Activated naive CD8-positive, alpha-beta T cell treated with anti-CD3 and anti-CD28 coated beads, Interleukin-2, amount 10 ng/mL, durations not matched to agents 7 days and 5 days (primary cell): Measurements from ENCODE around the gene KLHL13. TPM values are rescaled to one million over a fixed set of nuclear protein-coding genes. Genes with fewer than 3 reads are reported as not detected.
"Not testable (repeated sequence)": the region's sequence is repeated elsewhere in the genome, so short reads cannot be mapped to it uniquely, and the experiment has no call there.

Experiments used
- ATAC-seq: fragments of 150-1000 bp; cut with Tn5 transposase; one replicate; pipeline ENCODE4 v1.10.0; 2021; ENCODE audit warnings: low read depth, moderate library complexity
- POLR2A ChIA-PET: fragments of 350-600 bp; sonication (Branson Sonifier 250); formaldehyde crosslinking; loops from one replicate; lab custom pipeline; 2021; ENCODE audit warnings: antibody characterized with exemption; lab: Charles Lee
- DNase-seq: peaks from one replicate; pipeline ENCODE4 v3.0.0; 2021
- H3K27ac Mint-ChIP-seq: one replicate; pipeline ENCODE4 v1.8.0; 2022; ENCODE audit warnings: mild to moderate bottlenecking, mixed read lengths
- H3K27me3 Mint-ChIP-seq: one replicate; pipeline ENCODE4 v1.8.0; 2022; ENCODE audit warnings: mild to moderate bottlenecking, moderate library complexity, mixed read lengths
- H3K36me3 Mint-ChIP-seq: one replicate; pipeline ENCODE4 v1.8.0; 2021; ENCODE audit warnings: mild to moderate bottlenecking, mixed read lengths
- H3K4me1 Mint-ChIP-seq: one replicate; pipeline ENCODE4 v1.8.0; 2021; ENCODE audit warnings: mixed read lengths
- H3K4me3 Mint-ChIP-seq: one replicate; pipeline ENCODE4 v1.8.0; 2022; ENCODE audit warnings: mild to moderate bottlenecking, moderate library complexity, mixed read lengths
- H3K9me3 Mint-ChIP-seq: one replicate; pipeline ENCODE4 v1.8.0; 2021; ENCODE audit warnings: mixed read lengths
- total RNA-seq, 2 experiments: library from RNA; stranded (reverse); gene quantifications; one replicate each; pipeline ENCODE4 v1.2.3, GENCODE V29; 2021

KLHL13 gene
- total RNA-seq, 2 experiments from 2014 or later = 0.47 to 0.48 TPM

DNA sequence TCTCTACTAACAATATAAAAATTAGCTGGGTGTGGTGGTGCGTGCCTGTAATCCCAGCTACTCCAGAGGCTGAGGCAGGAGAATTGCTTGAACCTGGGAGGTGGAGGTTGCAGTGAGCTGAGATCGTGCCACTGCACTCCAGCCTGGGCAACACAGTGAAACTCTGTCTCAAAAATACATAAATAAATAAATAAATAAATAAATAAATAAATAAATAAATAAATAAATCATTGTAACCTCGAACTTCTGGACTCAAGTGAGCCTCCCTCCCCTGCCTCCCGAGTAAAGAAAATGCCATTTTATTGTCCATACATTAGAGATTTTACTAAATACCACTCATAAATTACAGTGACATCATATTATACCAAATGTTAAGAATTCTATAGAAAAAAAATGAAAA is 7.6 kb upstream of the KLHL13 start:
- POLR2A ChIA-PET, H3K36me3 Mint-ChIP-seq, H3K9me3 Mint-ChIP-seq, H3K27me3 Mint-ChIP-seq, H3K4me1 Mint-ChIP-seq, DNase-seq, H3K4me3 Mint-ChIP-seq, H3K27ac Mint-ChIP-seq, ATAC-seq: not testable (repeated sequence)

DNA sequence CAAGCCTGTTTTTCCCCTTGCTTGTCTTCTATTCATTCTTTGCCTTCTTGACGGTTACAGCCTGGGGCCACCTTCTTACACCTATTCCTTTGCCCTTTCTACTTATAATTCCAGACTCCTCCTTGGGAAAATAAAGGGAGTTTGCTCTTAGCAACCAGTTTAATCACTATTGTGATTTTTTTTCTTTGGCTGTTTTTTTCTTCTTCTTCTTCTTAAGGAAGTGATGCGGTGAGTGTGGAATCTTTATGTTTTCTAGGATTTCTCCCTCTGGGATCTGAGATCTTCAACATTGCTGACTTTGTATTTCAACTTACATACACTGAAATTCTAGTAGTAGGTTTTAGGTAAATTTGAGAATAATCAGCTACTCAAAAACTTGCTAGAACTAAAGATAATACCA is 1.1 kb upstream of the KLHL13 start:
- no peak overlapping the region for H3K27ac Mint-ChIP-seq
- POLR2A ChIA-PET = no interaction called here
- H3K4me3 Mint-ChIP-seq = peak overlapping the region; percentile 20
- DNase-seq (no peak), ATAC-seq (no peak)
- H3K27me3 Mint-ChIP-seq = peaks cover 5% of the 10 kb centered on the region
- peaks cover 4% of the 10 kb centered on the region for H3K4me1 Mint-ChIP-seq
- no peaks in the 10 kb centered on the region for H3K36me3 Mint-ChIP-seq
- H3K9me3 Mint-ChIP-seq = no peaks in the 10 kb centered on the region

DNA sequence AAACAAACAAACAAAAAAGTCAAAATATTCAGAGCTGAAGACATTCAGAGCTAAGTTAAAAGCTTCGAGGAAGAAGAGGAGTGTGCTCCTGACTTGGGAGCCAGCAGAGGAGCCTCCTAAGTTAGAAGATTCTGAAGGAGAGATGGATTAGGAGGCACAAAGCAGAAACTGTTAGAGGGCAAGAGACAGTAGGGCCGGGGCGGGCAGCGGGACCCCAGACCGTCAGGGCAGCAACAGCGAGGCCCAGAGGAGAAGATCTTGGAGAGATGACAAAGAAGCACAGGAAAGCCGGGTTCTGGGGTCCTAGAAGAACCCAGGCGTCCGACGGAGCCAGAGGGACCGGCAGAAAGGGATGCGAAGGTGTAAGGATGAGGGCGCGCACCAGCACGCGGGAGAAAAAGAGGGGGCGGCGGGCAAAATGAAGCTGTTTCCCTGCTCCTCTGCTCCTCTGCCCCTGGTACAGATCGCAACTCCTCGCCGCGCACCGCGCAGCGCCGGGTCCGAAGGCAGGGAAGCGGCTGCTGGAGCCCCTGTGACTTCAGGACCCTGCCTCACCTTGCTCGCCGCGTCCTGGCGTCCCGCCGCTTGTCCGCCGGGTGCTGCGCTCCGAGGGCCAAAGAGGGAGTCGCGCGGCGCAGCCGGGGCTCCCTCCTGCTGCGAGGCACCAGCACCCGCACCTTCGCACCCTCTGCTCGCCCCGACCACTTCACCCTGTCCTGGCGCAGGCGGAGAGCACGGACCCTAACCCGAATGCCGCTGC is 477 bp downstream of the KLHL13 start:
- ATAC-seq (peak; percentile 56), DNase-seq (peak; percentile 36)
- Mint-ChIP-seq H3K4me3 (peak overlapping the region; percentile 78), H3K27ac (peak overlapping the region; percentile 69), H3K9me3 (no peaks in the 10 kb centered on the region), H3K36me3 (no peaks in the 10 kb centered on the region), H3K4me1 (peaks cover 4% of the 10 kb centered on the region), H3K27me3 (peaks cover 5% of the 10 kb centered on the region)
- POLR2A ChIA-PET = no interaction called here

DNA sequence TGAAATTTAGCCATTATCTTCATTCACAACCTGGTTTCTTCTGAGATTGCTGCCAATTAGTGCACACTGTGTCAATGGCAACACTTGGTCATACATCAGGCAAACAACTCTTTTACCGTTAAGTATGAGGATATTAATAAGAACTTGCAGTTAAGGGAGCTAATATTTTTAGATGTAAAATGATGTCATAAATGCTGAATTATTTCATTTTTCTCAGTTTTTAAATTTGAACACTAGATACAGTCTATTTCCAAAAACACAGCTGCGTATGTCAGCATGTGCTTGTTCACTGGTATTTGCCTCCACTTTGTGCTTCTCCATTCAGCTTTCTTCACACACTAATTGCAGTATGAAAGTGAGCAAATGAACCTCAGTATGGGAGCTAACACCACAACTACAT is 1.6 kb downstream of the KLHL13 start:
- DNase-seq = no peak
- POLR2A ChIA-PET = no interaction called here
- no peak for ATAC-seq
- no peak overlapping the region for H3K4me3 Mint-ChIP-seq
- H3K27ac Mint-ChIP-seq = no peak overlapping the region
- no peaks in the 10 kb centered on the region for H3K9me3 Mint-ChIP-seq
- H3K4me1 Mint-ChIP-seq = peaks cover 4% of the 10 kb centered on the region
- peaks cover 5% of the 10 kb centered on the region for H3K27me3 Mint-ChIP-seq
- H3K36me3 Mint-ChIP-seq = no peaks in the 10 kb centered on the region

- H3K4me1 Mint-ChIP-seq = no peaks in the 10 kb centered on the region
- POLR2A ChIA-PET = no interaction called here
- no peaks in the 10 kb centered on the region for H3K9me3 Mint-ChIP-seq
- H3K27me3 Mint-ChIP-seq = no peaks in the 10 kb centered on the region
- ATAC-seq = no peak
- no peak for DNase-seq
- H3K4me3 Mint-ChIP-seq = no peak overlapping the region
- no peak overlapping the region for H3K27ac Mint-ChIP-seq
- H3K36me3 Mint-ChIP-seq = no peaks in the 10 kb centered on the region
These were observed 7.5 kb downstream of the KLHL13 start for GRCh38 chrX:118109065-118109464.

DNA sequence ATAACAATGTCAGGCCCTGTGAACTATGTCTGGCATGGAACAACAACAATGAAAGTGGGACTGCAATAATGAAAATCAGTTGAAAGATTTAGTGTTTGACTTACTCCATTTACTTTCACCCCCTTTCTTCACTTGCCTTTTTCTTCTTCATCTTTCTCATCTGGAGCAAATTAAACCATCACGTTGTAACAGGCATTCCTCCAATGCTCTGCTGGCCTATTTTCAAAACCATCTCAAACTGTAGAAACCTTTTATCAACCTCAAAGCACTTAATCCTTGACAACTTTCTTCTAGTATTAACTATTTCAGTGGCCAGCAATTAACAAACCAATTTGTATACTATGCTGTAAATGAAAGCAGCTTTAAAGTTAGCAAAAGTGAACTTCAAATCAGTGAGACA is 8.3 kb downstream of the KLHL13 start:
- Mint-ChIP-seq H3K27me3 (no peaks in the 10 kb centered on the region), H3K9me3 (no peaks in the 10 kb centered on the region), H3K36me3 (no peaks in the 10 kb centered on the region), H3K27ac (no peak overlapping the region), H3K4me1 (no peaks in the 10 kb centered on the region), H3K4me3 (no peak overlapping the region)
- POLR2A ChIA-PET = no interaction called here
- DNase-seq = no peak
- ATAC-seq = no peak

GRCh38 chrX:118100091-118100490 is 16.5 kb downstream of the KLHL13 start:
- POLR2A ChIA-PET = no interaction called here

GRCh38 chrX:118088084-118088483 is 28.5 kb downstream of the KLHL13 start:
- Mint-ChIP-seq H3K4me3 (no peak overlapping the region), H3K4me1 (no peaks in the 10 kb centered on the region), H3K9me3 (peaks cover 1% of the 10 kb centered on the region), H3K27me3 (no peaks in the 10 kb centered on the region), H3K27ac (no peak overlapping the region), H3K36me3 (no peaks in the 10 kb centered on the region)
- ATAC-seq = no peak
- POLR2A ChIA-PET = no interaction called here
- no peak for DNase-seq

More at GRCh38 chrX:118100091-118100490, 16.5 kb downstream of the KLHL13 start:
- H3K4me3 Mint-ChIP-seq = no peak overlapping the region
- no peaks in the 10 kb centered on the region for H3K9me3 Mint-ChIP-seq
- DNase-seq (no peak), ATAC-seq (no peak)
- no peaks in the 10 kb centered on the region for H3K27me3 Mint-ChIP-seq
- H3K4me1 Mint-ChIP-seq = no peaks in the 10 kb centered on the region
- no peaks in the 10 kb centered on the region for H3K36me3 Mint-ChIP-seq
- H3K27ac Mint-ChIP-seq = no peak overlapping the region

DNA sequence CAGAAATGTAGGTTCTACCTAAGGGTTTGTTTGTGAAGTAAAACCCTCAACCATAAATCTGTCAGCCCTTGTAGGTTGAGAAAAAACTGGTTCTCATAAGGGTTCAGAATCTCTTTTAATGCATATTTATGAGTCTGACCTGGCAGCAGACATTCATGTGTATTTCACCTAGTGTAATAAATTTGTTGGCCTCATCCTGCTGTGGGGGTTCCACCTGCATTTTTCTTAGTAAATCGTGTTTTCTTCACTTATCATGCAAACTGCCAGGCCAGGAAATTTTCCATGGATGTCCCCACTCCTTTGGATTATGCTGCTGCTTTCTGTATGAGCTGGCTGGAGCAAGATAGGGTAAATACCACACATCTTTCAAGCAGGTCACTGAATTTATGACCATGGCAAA is 42.4 kb downstream of the KLHL13 start:
- ATAC-seq = no peak
- DNase-seq = no peak
- no peak overlapping the region for H3K27ac Mint-ChIP-seq
- H3K4me1 Mint-ChIP-seq = no peaks in the 10 kb centered on the region
- H3K9me3 Mint-ChIP-seq = no peaks in the 10 kb centered on the region
- no peaks in the 10 kb centered on the region for H3K27me3 Mint-ChIP-seq
- POLR2A ChIA-PET = interaction anchor here (0.6 kb wide), 1 partner anchor 1397 kb away, joined by 7 read pairs; no protein-coding TSS in a partner anchor
- H3K4me3 Mint-ChIP-seq = no peak overlapping the region
- no peaks in the 10 kb centered on the region for H3K36me3 Mint-ChIP-seq

- ATAC-seq (no peak), DNase-seq (no peak)
- H3K27ac Mint-ChIP-seq = no peak overlapping the region
- no peaks in the 10 kb centered on the region for H3K27me3 Mint-ChIP-seq
- peaks cover 1% of the 10 kb centered on the region for H3K4me1 Mint-ChIP-seq
- POLR2A ChIA-PET = no interaction called here
- no peaks in the 10 kb centered on the region for H3K9me3 Mint-ChIP-seq
- H3K36me3 Mint-ChIP-seq = no peaks in the 10 kb centered on the region
- no peak overlapping the region for H3K4me3 Mint-ChIP-seq
These were observed 49.6 kb downstream of the KLHL13 start for GRCh38 chrX:118066867-118067515.

DNA sequence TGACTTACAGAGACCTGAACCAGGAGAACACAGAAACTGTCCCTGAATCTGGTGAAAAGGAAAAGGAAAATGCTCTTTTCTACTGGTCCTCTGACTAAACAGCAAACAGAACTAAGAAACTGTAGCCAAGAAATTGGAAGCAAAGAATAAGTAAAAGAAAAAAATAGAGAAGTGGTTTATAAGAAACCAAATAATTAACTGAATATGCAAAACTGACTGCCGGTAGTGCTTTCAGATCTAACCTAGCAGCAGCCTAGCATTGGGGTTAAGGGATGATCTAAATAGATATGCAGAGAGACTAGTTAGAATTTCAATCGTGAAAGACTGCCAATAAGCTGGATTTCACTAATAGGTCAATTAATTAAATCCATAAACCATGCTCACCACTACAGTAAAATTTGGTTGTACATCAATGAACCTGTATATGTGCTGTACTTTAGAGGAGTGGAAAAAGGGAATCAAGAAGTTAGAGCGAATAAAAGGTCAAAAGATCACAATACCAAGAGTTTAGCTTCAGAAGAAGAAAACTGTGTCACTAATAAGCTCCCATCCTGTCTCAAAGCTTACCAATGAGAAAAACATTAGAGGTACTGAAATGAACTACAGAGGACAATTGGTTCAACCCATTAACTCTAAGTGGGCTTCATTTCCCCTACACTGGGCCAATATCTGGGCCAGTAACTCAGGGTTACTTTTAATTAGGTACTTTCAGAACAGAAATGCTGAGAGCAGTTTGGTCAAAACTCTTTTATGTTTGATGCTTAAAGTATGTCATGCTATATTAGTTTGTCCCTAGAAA is 53.6 kb downstream of the KLHL13 start:
- ATAC-seq (no peak), DNase-seq (no peak)
- H3K36me3 Mint-ChIP-seq = no peaks in the 10 kb centered on the region
- H3K27me3 Mint-ChIP-seq = no peaks in the 10 kb centered on the region
- peaks cover 1% of the 10 kb centered on the region for H3K4me1 Mint-ChIP-seq
- POLR2A ChIA-PET = no interaction called here
- no peaks in the 10 kb centered on the region for H3K9me3 Mint-ChIP-seq
- H3K4me3 Mint-ChIP-seq = no peak overlapping the region
- no peak overlapping the region for H3K27ac Mint-ChIP-seq

DNA sequence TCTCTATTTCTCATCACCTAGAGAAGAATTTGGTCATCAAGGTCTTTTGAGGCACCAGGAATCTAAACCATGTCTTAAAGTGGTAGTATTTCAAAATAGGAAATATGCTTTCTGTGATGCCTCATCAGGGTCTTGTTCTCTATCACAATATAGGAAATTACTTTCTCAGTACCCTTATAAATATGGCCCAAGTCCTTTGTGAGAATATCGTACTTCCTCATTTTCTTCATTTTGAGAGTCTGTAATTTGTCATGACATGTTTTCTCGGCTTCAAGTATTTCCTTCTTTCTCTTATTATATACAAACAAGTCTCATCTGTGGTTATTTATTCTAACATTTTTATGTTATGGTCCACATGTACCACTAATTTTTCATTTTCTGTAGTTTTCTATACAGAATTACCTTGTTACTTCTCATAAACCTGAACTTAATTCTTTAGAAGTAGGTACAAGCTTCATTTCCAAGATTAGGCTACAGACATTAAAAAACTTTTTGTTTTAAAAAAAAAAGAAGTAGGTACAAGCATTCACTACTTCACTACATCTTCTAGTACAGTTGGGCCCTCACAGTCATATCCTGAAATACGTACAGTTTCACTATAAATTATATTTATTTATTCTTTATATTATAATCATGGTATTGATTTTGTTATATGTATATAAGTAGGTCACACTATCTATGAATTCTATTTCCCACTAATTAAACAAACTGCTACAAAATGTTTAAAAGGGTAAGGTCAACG is 54.4 kb downstream of the KLHL13 start:
- POLR2A ChIA-PET = no interaction called here
- DNase-seq = no peak

DNA sequence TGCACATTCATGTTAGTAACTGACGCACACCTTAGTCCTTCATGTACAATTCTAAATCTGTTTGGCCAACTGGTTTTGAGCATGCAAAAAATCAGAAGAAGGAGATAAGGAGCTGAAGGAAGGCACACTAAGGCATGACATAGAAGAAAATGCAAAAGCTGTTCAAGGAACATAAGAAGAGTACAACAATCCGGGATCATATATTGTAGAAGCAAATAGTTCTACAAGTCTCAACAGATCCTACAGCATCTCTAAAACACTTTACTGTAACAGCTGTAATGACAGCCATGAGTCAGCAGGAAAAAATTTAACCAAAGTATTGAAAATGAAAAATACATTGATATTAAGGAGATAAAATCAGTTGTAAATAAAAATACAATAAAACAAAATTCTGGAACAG is 57.7 kb downstream of the KLHL13 start:
- Mint-ChIP-seq H3K27ac (no peak overlapping the region), H3K27me3 (no peaks in the 10 kb centered on the region), H3K4me3 (no peak overlapping the region), H3K9me3 (no peaks in the 10 kb centered on the region), H3K36me3 (no peaks in the 10 kb centered on the region), H3K4me1 (no peaks in the 10 kb centered on the region)
- DNase-seq = no peak
- no peak for ATAC-seq
- POLR2A ChIA-PET = no interaction called here

More for the DNA sequence above, 54.4 kb downstream of the KLHL13 start:
- Mint-ChIP-seq H3K4me3 (no peak overlapping the region), H3K4me1 (peaks cover 1% of the 10 kb centered on the region), H3K27ac (no peak overlapping the region), H3K9me3 (no peaks in the 10 kb centered on the region), H3K36me3 (no peaks in the 10 kb centered on the region), H3K27me3 (no peaks in the 10 kb centered on the region)
- ATAC-seq = no peak
